MM.1S (cell line): ENCODE measurements around the gene NPY4R2.
"Not testable (repeated sequence)": the region's sequence is repeated elsewhere in the genome, so short reads cannot be mapped to it uniquely, and the experiment has no call there.

Experiments
- DNase-seq: peaks from one replicate; pipeline ENCODE4 v3.0.0-alpha.2; 2015
- H2AFZ ChIP-seq: fragments of 300-600 bp; sonication (generic); 2 replicates; pipeline ENCODE4 v1.6.0; 2016; ENCODE audit warnings: antibody characterized with exemption, low read length
- H3F3A ChIP-seq: fragments of 300-600 bp; sonication (generic); 2 replicates; pipeline ENCODE4 v1.6.1; 2016; ENCODE audit warnings: mild to moderate bottlenecking, antibody characterized with exemption, low read length, moderate library complexity, mixed read lengths; ENCODE audit not compliant: insufficient read depth
- H3K27ac ChIP-seq: fragments of 300-600 bp; sonication (generic); 2 replicates; pipeline ENCODE4 v1.5.1; 2016; ENCODE audit warnings: mild to moderate bottlenecking, low read length
- H3K27me3 ChIP-seq: fragments of 300-600 bp; sonication (generic); replicated peaks from 2 replicates; pipeline ENCODE4 v1.6.0; 2016; ENCODE audit warnings: low read length; ENCODE audit not compliant: insufficient read depth
- H3K36me3 ChIP-seq: fragments of 300-600 bp; sonication (generic); replicated peaks from 2 replicates; pipeline ENCODE4 v1.6.1; 2016; ENCODE audit warnings: mild to moderate bottlenecking, low read length, mixed read lengths; ENCODE audit not compliant: insufficient read depth
- H3K4me1 ChIP-seq: fragments of 300-600 bp; sonication (generic); 2 replicates; pipeline ENCODE4 v1.6.1; 2016; ENCODE audit warnings: low read length, mixed read lengths
- H3K4me2 ChIP-seq: fragments of 300-600 bp; sonication (generic); 2 replicates; pipeline ENCODE4 v1.6.0; 2016; ENCODE audit warnings: low read depth, low read length
- H3K4me3 ChIP-seq: fragments of 300-600 bp; sonication (generic); 2 replicates; pipeline ENCODE4 v1.5.1; 2016; ENCODE audit warnings: low read length, mixed read lengths
- H3K79me2 ChIP-seq: fragments of 300-600 bp; sonication (generic); 2 replicates; pipeline ENCODE4 v1.6.1; 2016; ENCODE audit warnings: mixed run types, low read length, mixed read lengths
- H3K9ac ChIP-seq: fragments of 300-600 bp; sonication (generic); 2 replicates; pipeline ENCODE4 v1.6.1; 2016; ENCODE audit warnings: low read length, mixed read lengths
- H3K9me2 ChIP-seq: fragments of 300-600 bp; sonication (generic); replicated peaks from 2 replicates; pipeline ENCODE4 v1.6.1; 2016; ENCODE audit warnings: mild to moderate bottlenecking, low read length, mixed read lengths; ENCODE audit not compliant: insufficient read depth
- H3K9me3 ChIP-seq: fragments of 300-600 bp; sonication (generic); replicated peaks from 2 replicates; pipeline ENCODE4 v1.6.1; 2016; ENCODE audit warnings: mild to moderate bottlenecking, low read length, mixed read lengths; ENCODE audit not compliant: insufficient read depth
- H4K20me1 ChIP-seq: fragments of 300-600 bp; sonication (generic); 2 replicates; pipeline ENCODE4 v1.6.1; 2016; ENCODE audit warnings: mild to moderate bottlenecking, low read length, moderate library complexity, mixed read lengths; ENCODE audit not compliant: insufficient read depth

NPY4R2 gene

GRCh38 chr10:47937634-47938033, 19.2 kb downstream of the NPY4R2 start:
- not testable (repeated sequence) for H3K27ac ChIP-seq, H3F3A ChIP-seq, H3K79me2 ChIP-seq, H2AFZ ChIP-seq, H4K20me1 ChIP-seq, H3K4me2 ChIP-seq, DNase-seq, H3K4me1 ChIP-seq, H3K9me3 ChIP-seq, H3K9me2 ChIP-seq, H3K27me3 ChIP-seq, H3K9ac ChIP-seq, H3K36me3 ChIP-seq, H3K4me3 ChIP-seq

GRCh38 chr10:47940821-47941220, 22.4 kb downstream of the NPY4R2 start:
- H3K79me2 ChIP-seq, H3K27ac ChIP-seq, H3K4me2 ChIP-seq, H3K27me3 ChIP-seq, H3K36me3 ChIP-seq, H3K9ac ChIP-seq, H3K4me3 ChIP-seq, DNase-seq, H3F3A ChIP-seq, H3K4me1 ChIP-seq, H4K20me1 ChIP-seq, H3K9me3 ChIP-seq, H3K9me2 ChIP-seq, H2AFZ ChIP-seq: not testable (repeated sequence)

- H3K4me3 ChIP-seq, H3K9me2 ChIP-seq, H3K79me2 ChIP-seq, DNase-seq, H2AFZ ChIP-seq, H4K20me1 ChIP-seq, H3K36me3 ChIP-seq, H3K9ac ChIP-seq, H3K4me1 ChIP-seq, H3K27ac ChIP-seq, H3F3A ChIP-seq, H3K27me3 ChIP-seq, H3K4me2 ChIP-seq, H3K9me3 ChIP-seq: not testable (repeated sequence)
Measured at GRCh38 chr10:47941379-47941778, 22.9 kb downstream of the NPY4R2 start.

GRCh38 chr10:47942351-47943019, 24.0 kb downstream of the NPY4R2 start:
- H3K9me3 ChIP-seq, DNase-seq: not testable (repeated sequence)

GRCh38 chr10:47943328-47943727, 24.9 kb downstream of the NPY4R2 start:
- not testable (repeated sequence) for H3K9me3 ChIP-seq, H2AFZ ChIP-seq, H3K4me1 ChIP-seq, DNase-seq, H4K20me1 ChIP-seq, H3F3A ChIP-seq, H3K79me2 ChIP-seq, H3K9ac ChIP-seq, H3K9me2 ChIP-seq, H3K27ac ChIP-seq, H3K4me2 ChIP-seq, H3K36me3 ChIP-seq, H3K4me3 ChIP-seq, H3K27me3 ChIP-seq

More at GRCh38 chr10:47942351-47943019, 24.0 kb downstream of the NPY4R2 start:
- not testable (repeated sequence) for H3K4me3 ChIP-seq, H3K9ac ChIP-seq, H2AFZ ChIP-seq, H3K79me2 ChIP-seq, H3K4me2 ChIP-seq, H3K9me2 ChIP-seq, H3F3A ChIP-seq, H3K4me1 ChIP-seq, H3K36me3 ChIP-seq, H4K20me1 ChIP-seq, H3K27me3 ChIP-seq, H3K27ac ChIP-seq

GRCh38 chr10:47947424-47947823, 29.0 kb downstream of the NPY4R2 start:
- DNase-seq, H3K79me2 ChIP-seq, H3K9me3 ChIP-seq, H3F3A ChIP-seq, H3K4me1 ChIP-seq, H3K9ac ChIP-seq, H3K27ac ChIP-seq, H2AFZ ChIP-seq, H3K36me3 ChIP-seq, H3K9me2 ChIP-seq, H4K20me1 ChIP-seq, H3K27me3 ChIP-seq, H3K4me3 ChIP-seq, H3K4me2 ChIP-seq: not testable (repeated sequence)

GRCh38 chr10:47957158-47957557, 38.7 kb downstream of the NPY4R2 start:
- H3K9me2 ChIP-seq, H3K9ac ChIP-seq, H3K27me3 ChIP-seq, H3K36me3 ChIP-seq, DNase-seq, H3K4me3 ChIP-seq, H3F3A ChIP-seq, H4K20me1 ChIP-seq, H3K27ac ChIP-seq, H3K4me1 ChIP-seq, H3K9me3 ChIP-seq, H2AFZ ChIP-seq, H3K4me2 ChIP-seq, H3K79me2 ChIP-seq: not testable (repeated sequence)

GRCh38 chr10:47959677-47960076, 41.2 kb downstream of the NPY4R2 start:
- not testable (repeated sequence) for H3K9ac ChIP-seq, H3K27me3 ChIP-seq, H3K9me3 ChIP-seq, H3K4me1 ChIP-seq, H3K79me2 ChIP-seq, H2AFZ ChIP-seq, H3K4me3 ChIP-seq, DNase-seq, H3F3A ChIP-seq, H3K4me2 ChIP-seq, H4K20me1 ChIP-seq, H3K36me3 ChIP-seq, H3K9me2 ChIP-seq, H3K27ac ChIP-seq
